K562 (cell line): ENCODE results near the gene TRAPPC12. TPM values are rescaled to one million over a fixed set of nuclear protein-coding genes. Genes with fewer than 3 reads are reported as not detected.

ENCODE experiments used
- E2F8 ChIP-seq: fragments of 450-650 bp; IDR thresholded peaks from 2 replicates; pipeline ENCODE4 v1.7.1; 2018; ENCODE audit warnings: mild to moderate bottlenecking, low read depth; ENCODE audit not compliant: partially characterized antibody
- ELF1 ChIP-seq: fragments of 200-800 bp; sonication (Bioruptor generic); IDR thresholded peaks from 2 replicates; pipeline ENCODE4 v1.6.1; 2016; ENCODE audit warnings: missing genetic modification characterization, missing compliant biosample characterization
- RFX1 ChIP-seq: fragments of 450-650 bp; IDR thresholded peaks from 2 replicates; pipeline ENCODE4 v1.6.1; 2016; ENCODE audit warnings: mild to moderate bottlenecking, moderate library complexity
- ZNF766 ChIP-seq: fragments of 200-800 bp; sonication (Bioruptor generic); conservative IDR thresholded peaks from 2 replicates; pipeline ENCODE4 v1.6.1; 2016; ENCODE audit warnings: missing genetic modification characterization, missing compliant biosample characterization
- polyA plus RNA-seq, 8 experiments: library from polyadenylated mRNA; depleted of rRNA in 4 of 8; stranded (reverse) in 5 of 8; unstranded in 3 of 8; fragments of >200 nt; fragmentation: Nextera tagmentation in 2 of 8; fragmentation: Illumina TruSeq in 1 of 8; extraction: Ambion mirVana in 2 of 8; extraction: Trizol in 1 of 8; gene quantifications; 2 replicates each; pipeline versions ENCODE4 v1.2.1 to v1.2.3, GENCODE V29; 2011 to 2014; ENCODE audit warnings: inconsistent platforms in 1 of 8, missing spikeins in 1 of 8
- total RNA-seq, 7 experiments: library from RNA; depleted of rRNA in 6 of 7; stranded (reverse); fragments of >200 nt in 6 of 7; fragmentation: Illumina TruSeq in 2 of 7; extraction: Trizol in 2 of 7; gene quantifications; 2 replicates each; pipeline versions ENCODE4 v1.2.1 to v1.2.3, GENCODE V29; 2011 to 2021; ENCODE audit warnings: low replicate concordance in 1 of 7
- TF ChIP-seq, protein P1 (sequence below): sonication (generic); formaldehyde crosslinking; IDR thresholded peaks from 2 replicates; pipeline ENCODE4 v1.8.0; 2023; ENCODE audit warnings: missing genetic modification reagents, mild to moderate bottlenecking, borderline replicate concordance

TRAPPC12 gene
- total and polyA plus RNA-seq, 9 of the 15 experiments (the other 6 are each of a cell fraction or from before 2014, with no cell fraction given) = 8.0 to 75.2 (median 39.1) TPM

GRCh38 chr2:3476985-3477327 is 97.5 kb downstream of the TRAPPC12 start (continued):
- TF ChIP-seq, protein P1, sequence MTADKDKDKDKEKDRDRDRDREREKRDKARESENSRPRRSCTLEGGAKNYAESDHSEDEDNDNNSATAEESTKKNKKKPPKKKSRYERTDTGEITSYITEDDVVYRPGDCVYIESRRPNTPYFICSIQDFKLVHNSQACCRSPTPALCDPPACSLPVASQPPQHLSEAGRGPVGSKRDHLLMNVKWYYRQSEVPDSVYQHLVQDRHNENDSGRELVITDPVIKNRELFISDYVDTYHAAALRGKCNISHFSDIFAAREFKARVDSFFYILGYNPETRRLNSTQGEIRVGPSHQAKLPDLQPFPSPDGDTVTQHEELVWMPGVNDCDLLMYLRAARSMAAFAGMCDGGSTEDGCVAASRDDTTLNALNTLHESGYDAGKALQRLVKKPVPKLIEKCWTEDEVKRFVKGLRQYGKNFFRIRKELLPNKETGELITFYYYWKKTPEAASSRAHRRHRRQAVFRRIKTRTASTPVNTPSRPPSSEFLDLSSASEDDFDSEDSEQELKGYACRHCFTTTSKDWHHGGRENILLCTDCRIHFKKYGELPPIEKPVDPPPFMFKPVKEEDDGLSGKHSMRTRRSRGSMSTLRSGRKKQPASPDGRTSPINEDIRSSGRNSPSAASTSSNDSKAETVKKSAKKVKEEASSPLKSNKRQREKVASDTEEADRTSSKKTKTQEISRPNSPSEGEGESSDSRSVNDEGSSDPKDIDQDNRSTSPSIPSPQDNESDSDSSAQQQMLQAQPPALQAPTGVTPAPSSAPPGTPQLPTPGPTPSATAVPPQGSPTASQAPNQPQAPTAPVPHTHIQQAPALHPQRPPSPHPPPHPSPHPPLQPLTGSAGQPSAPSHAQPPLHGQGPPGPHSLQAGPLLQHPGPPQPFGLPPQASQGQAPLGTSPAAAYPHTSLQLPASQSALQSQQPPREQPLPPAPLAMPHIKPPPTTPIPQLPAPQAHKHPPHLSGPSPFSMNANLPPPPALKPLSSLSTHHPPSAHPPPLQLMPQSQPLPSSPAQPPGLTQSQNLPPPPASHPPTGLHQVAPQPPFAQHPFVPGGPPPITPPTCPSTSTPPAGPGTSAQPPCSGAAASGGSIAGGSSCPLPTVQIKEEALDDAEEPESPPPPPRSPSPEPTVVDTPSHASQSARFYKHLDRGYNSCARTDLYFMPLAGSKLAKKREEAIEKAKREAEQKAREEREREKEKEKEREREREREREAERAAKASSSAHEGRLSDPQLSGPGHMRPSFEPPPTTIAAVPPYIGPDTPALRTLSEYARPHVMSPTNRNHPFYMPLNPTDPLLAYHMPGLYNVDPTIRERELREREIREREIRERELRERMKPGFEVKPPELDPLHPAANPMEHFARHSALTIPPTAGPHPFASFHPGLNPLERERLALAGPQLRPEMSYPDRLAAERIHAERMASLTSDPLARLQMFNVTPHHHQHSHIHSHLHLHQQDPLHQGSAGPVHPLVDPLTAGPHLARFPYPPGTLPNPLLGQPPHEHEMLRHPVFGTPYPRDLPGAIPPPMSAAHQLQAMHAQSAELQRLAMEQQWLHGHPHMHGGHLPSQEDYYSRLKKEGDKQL (CRISPR knock-in tag) = no peak
- TF ChIP-seq ZNF766 (CRISPR knock-in tag) (no peak), E2F8 (no peak), ELF1 (tag) (no peak), RFX1 (no peak)
- TF ChIP-seq, all 486 proteins: peak for 0
